Measurements from ENCODE around the gene MACROH2A2. TPM values are rescaled to one million over a fixed set of nuclear protein-coding genes. Genes with fewer than 3 reads are reported as not detected.
A peak's percentile ranks its signal among the peaks of the same experiment; 100 is the strongest.

The MACROH2A2 gene
- total and polyA plus RNA-seq, 2 of the 13 experiments (the other 11 are each of a cell fraction or from before 2014, with no cell fraction given): 9.8 to 43.1 TPM

GRCh38 chr10:70053841-70054288, 1.2 kb downstream of the MACROH2A2 start (continued):
- TF ChIP-seq CTCF (CRISPR knock-in tag; IDR thresholded peaks at IDR 0.05) (peak; percentile 68), ZNF777 (CRISPR knock-in tag; IDR thresholded peaks at IDR 0.05) (peak; percentile 4; the same call in 1 of the 2 replicates), ZSCAN25 (CRISPR knock-in tag; IDR thresholded peaks at IDR 0.05) (peak; percentile 38; the same call in 1 of the 2 replicates), SP4 (CRISPR knock-in tag; IDR thresholded peaks at IDR 0.05) (0 out of 2 replicates have a peak, but pooled peaks have one; percentile 16), NFE2 (CRISPR knock-in tag; IDR thresholded peaks at IDR 0.05) (no peak), ZBTB26 (CRISPR knock-in tag; IDR thresholded peaks at IDR 0.05; ENCODE audit: borderline replicate concordance) (peak; percentile 60; the same call in 1 of the 2 replicates), ZNF646 (CRISPR knock-in tag; IDR thresholded peaks at IDR 0.05) (0 out of 2 replicates have a peak, but pooled peaks have one; percentile 21), ZNF446 (CRISPR knock-in tag; IDR thresholded peaks at IDR 0.05) (peak; percentile 38; the same call in 1 of the 2 replicates), FOSL2 (CRISPR knock-in tag; IDR thresholded peaks at IDR 0.05) (no peak), BORCS8-MEF2B (CRISPR knock-in tag; IDR thresholded peaks at IDR 0.05) (0 out of 2 replicates have a peak, but pooled peaks have one; percentile 49), ARHGAP35 (CRISPR knock-in tag; IDR thresholded peaks at IDR 0.05; ENCODE audit: borderline replicate concordance) (0 out of 2 replicates have a peak, but pooled peaks have one; percentile 65), DMAP1 (CRISPR knock-in tag; IDR thresholded peaks at IDR 0.05) (0 out of 2 replicates have a peak, but pooled peaks have one; percentile 2), RBFOX2 (IDR thresholded peaks at IDR 0.05; ENCODE audit: low read depth, low read length) (no peak)
